GM18951 (cell line): ENCODE data around the gene RRAS2.

ENCODE experiments used
- POLR2A ChIP-seq: IDR thresholded peaks from 4 replicates; pipeline ENCODE4 v1.6.1; 2011; ENCODE audit warnings: mild to moderate bottlenecking; ENCODE audit not compliant: insufficient read length, insufficient read depth; ENCODE audit errors: extremely low read depth
- in situ Hi-C: fragments of 300-500 bp; cut with MboI; formaldehyde crosslinking; loops from one replicate; pipeline ENCODE4 v1.12.0; 2022; ENCODE audit warnings: low sequenced_read_pairs, mixed read lengths, inconsistent platforms; ENCODE audit not compliant: unreplicated experiment

Gene RRAS2

GRCh38 chr11:14315130-14315529 lies 43.9 kb downstream of the RRAS2 start:
- in situ Hi-C loops = no loop called here
- TF ChIP-seq POLR2A = no peak

DNA sequence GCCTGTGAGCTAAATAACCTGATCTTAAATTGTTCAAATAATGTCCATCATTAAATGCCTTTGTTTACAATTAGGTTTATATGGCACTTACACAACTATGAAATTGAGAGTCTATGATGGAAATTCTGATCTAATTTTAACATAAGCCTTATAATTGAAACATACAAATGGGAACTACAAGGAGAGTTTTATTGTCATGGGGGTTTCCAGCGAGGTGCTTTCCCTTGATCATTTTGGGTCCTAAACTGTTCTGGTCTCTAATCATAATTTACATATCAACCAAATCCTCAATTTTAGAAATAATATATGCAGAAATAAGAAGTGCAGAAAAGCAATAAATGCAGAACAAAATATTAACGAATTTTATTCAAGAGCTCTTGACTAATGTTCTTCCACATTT lies 44.9 kb downstream of the RRAS2 start:
- no peak for TF ChIP-seq POLR2A
- in situ Hi-C loops = no loop called here

DNA sequence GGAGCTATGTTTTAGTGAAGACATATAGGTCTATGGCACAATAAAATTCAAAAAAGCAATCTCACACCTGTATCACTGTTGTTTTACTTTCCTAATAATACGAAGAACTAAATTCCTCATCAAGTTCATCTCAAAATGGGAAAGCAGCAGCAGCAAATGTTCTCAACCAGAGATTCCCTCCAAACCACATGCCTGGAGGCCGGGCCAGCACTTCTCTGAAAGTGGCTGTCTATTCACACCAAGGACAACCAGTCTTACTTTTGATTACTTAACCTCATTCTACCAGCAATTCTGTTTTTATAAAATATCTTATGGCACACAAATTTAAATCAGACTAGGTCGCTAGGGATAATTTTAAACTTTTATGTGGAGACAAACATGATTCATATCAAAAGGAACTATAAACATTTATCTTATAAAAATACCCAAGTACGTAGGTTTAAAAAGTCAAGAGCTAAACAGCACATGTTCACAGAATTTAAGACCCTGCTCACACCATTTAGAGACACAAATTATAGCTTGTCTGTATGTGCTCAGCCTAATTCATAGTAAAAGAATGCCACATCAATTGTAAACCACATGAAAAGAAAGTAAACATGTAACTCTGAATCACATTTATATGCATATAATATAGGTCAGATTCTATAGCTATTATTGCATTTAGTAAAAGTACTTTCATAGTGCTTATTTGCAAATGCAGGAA lies 46.1 kb downstream of the RRAS2 start:
- in situ Hi-C loops = no loop called here
- no peak for TF ChIP-seq POLR2A

- in situ Hi-C loops = no loop called here
- no peak for TF ChIP-seq POLR2A
Measured at GRCh38 chr11:14310679-14311078, 48.3 kb downstream of the RRAS2 start.

- in situ Hi-C loops = no loop called here
- no peak for TF ChIP-seq POLR2A
Measured at GRCh38 chr11:14309425-14310192, 49.4 kb downstream of the RRAS2 start.

- no peak for TF ChIP-seq POLR2A
- in situ Hi-C loops = no loop called here
Measured at GRCh38 chr11:14308897-14309387, 50.0 kb downstream of the RRAS2 start.

GRCh38 chr11:14308114-14308896 lies 50.7 kb downstream of the RRAS2 start:
- TF ChIP-seq POLR2A = no peak
- in situ Hi-C loops = no loop called here

DNA sequence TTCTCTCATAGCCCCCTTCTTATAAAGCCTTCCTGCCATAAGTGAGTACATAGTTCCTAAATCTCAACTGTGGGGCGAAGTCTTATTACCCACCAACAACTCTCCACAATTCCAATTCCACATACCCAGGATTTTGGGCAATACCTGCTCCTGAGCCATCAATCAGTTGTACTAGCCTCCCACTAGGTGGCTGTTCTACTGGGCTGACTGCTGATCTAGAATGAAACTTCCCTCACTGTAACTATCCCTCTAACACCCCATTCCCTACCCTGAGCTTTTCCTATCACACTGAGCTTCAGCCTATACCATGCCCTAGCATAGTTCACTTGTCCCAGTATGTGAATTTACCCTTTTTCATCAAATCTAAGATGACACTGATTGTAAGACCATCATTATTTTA lies 52.5 kb downstream of the RRAS2 start:
- TF ChIP-seq POLR2A = no peak
- in situ Hi-C loops = no loop called here

DNA sequence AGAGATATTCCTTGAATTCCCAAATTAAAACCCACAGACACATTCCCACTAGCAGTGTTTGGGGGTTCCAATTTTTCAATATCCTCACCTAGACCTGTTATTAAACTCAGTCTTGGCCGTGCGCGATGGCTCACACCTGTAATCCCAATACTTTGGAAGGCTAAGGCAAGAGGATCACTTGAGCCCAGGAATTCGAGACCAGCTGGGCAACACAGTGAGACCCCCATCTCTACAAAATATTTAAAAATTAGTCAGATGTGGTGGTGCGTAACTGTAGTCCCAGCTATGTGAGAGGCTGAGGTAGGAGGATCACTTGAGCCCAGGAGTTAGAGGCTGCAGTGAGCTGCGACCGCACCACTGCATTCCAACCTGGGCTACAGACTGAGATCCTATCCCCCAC lies 53.3 kb downstream of the RRAS2 start:
- in situ Hi-C loops = no loop called here
- no peak for TF ChIP-seq POLR2A

DNA sequence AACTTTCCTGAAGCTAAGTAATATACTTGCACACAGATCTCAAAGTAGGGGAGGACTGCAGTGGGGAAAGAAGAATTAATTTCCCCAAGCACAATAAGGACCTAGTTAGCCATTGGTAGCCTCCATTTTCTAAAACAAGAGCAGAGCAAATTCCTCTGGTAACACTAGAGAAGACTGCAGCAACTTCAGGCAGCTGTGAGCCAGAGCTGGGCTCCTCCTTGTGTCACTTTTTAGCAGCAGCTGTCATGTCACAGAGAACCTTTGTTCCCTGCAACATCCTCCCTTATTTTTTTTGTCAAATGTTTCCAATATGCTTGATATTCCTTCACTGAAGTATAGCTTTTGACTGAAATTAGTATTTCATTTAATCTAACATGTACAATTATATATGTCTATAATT lies 54.4 kb downstream of the RRAS2 start:
- in situ Hi-C loops = no loop called here
- no peak for TF ChIP-seq POLR2A

DNA sequence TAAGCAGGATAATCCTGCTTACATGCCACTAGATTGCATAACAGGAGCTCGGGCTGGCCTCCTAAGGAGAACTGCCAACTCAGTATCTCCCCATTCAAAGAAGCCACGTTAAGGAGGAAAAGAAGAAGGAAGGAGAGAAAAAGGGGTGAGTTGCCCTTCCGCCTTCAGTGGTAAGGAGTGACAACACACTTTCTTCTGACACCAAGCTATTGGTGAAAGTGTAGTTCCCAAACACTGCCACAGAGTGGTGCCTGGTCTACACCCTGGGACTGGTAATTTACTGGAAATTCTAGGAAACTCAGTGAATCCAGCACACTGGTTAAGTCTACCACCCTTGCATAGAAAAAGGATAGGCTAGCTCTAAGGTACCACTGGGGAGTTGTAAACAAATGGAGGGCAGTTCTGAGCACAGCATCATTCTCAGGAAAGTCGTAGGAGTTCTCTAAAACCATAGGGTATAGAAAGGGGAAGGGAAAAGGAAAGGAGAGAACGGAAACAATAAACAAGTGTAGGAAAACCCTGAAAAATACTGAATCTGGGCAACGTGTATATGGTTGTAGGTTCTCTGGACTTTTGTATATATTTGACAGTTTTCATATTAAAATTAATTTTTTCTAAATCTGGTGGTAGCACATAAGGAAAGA lies 58.2 kb downstream of the RRAS2 start:
- in situ Hi-C loops = no loop called here
- no peak for TF ChIP-seq POLR2A

GRCh38 chr11:14299921-14300320 lies 59.1 kb downstream of the RRAS2 start:
- in situ Hi-C loops = loop anchor here (10.0 kb wide), 1 partner anchor 145 kb away; no protein-coding TSS in a partner anchor
- no peak for TF ChIP-seq POLR2A

GRCh38 chr11:14290422-14290821 lies 68.6 kb downstream of the RRAS2 start:
- in situ Hi-C loops = loop anchor here (10.0 kb wide), 1 partner anchor 154 kb away; no protein-coding TSS in a partner anchor

More at GRCh38 chr11:14290422-14290821, 68.6 kb downstream of the RRAS2 start:
- TF ChIP-seq POLR2A = no peak
